Ishikawa (cell line): ENCODE data around the gene TTC8.

Source experiments
- EP300 ChIP-seq: IDR thresholded peaks from 2 replicates; pipeline ENCODE4 v1.6.1; 2012; ENCODE audit warnings: borderline replicate concordance
- MAX ChIP-seq: IDR thresholded peaks from 2 replicates; pipeline ENCODE4 v1.6.1; 2012
- NFIC ChIP-seq: IDR thresholded peaks from 2 replicates; pipeline ENCODE4 v1.6.1; 2012
- RAD21 ChIP-seq: IDR thresholded peaks from 2 replicates; pipeline ENCODE4 v1.6.1; 2012; ENCODE audit warnings: low read depth
- USF1 ChIP-seq: IDR thresholded peaks from 2 replicates; pipeline ENCODE4 v1.6.1; 2012
- TF ChIP-seq, protein P1 (sequence below): IDR thresholded peaks from 2 replicates; pipeline ENCODE4 v1.6.1; 2012; ENCODE audit warnings: low read depth, mild to moderate bottlenecking

GRCh38 chr14:88824314-88825077 is at the start of gene TTC8:
- TF ChIP-seq EP300 (no peak), NFIC (no peak), USF1 (no peak), RAD21 (no peak), MAX (no peak; the same call in 1 of the 2 replicates)
- TF ChIP-seq, protein P1, sequence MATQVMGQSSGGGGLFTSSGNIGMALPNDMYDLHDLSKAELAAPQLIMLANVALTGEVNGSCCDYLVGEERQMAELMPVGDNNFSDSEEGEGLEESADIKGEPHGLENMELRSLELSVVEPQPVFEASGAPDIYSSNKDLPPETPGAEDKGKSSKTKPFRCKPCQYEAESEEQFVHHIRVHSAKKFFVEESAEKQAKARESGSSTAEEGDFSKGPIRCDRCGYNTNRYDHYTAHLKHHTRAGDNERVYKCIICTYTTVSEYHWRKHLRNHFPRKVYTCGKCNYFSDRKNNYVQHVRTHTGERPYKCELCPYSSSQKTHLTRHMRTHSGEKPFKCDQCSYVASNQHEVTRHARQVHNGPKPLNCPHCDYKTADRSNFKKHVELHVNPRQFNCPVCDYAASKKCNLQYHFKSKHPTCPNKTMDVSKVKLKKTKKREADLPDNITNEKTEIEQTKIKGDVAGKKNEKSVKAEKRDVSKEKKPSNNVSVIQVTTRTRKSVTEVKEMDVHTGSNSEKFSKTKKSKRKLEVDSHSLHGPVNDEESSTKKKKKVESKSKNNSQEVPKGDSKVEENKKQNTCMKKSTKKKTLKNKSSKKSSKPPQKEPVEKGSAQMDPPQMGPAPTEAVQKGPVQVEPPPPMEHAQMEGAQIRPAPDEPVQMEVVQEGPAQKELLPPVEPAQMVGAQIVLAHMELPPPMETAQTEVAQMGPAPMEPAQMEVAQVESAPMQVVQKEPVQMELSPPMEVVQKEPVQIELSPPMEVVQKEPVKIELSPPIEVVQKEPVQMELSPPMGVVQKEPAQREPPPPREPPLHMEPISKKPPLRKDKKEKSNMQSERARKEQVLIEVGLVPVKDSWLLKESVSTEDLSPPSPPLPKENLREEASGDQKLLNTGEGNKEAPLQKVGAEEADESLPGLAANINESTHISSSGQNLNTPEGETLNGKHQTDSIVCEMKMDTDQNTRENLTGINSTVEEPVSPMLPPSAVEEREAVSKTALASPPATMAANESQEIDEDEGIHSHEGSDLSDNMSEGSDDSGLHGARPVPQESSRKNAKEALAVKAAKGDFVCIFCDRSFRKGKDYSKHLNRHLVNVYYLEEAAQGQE: no peak
